ENCODE results near the gene IRF6. TPM values are rescaled to one million over a fixed set of nuclear protein-coding genes. Genes with fewer than 3 reads are reported as not detected.

Gene IRF6
- total RNA-seq, 1 experiment from 2014 or later, result 44.1 TPM

GRCh38 chr1:209807509-209807908 lies 1.6 kb upstream of the IRF6 start:
- no TSS peak for BruUV-seq (replicated peaks)
- intact Hi-C loops (cut with micrococcal nuclease; ENCODE audit: unreplicated experiment), result loop anchor here (2.0 kb wide), 1 partner anchor 15 kb away; no protein-coding TSS in a partner anchor
- H3K4me1 Mint-ChIP-seq (ENCODE audit: low read depth, unreplicated experiment), result peaks cover 48% of the 10 kb centered on the region
- H3K4me3 Mint-ChIP-seq (ENCODE audit: low read depth, unreplicated experiment), result no peak overlapping the region
- no peaks in the 10 kb centered on the region for H3K27me3 Mint-ChIP-seq (ENCODE audit: unreplicated experiment)
- TF ChIP-seq CTCF (IDR thresholded peaks at IDR 0.05; ENCODE audit: unreplicated experiment), result no peak
- no peaks in the 10 kb centered on the region for H3K9me3 Mint-ChIP-seq (ENCODE audit: low read depth, unreplicated experiment)
- DNase-seq, result no peak
- H3K27ac Mint-ChIP-seq (ENCODE audit: unreplicated experiment), result no peak overlapping the region
- H3K36me3 Mint-ChIP-seq (ENCODE audit: insufficient read depth, unreplicated experiment), result peaks cover 19% of the 10 kb centered on the region
- CTCF ChIA-PET, result interaction anchor here (0.6 to 2.0 kb wide), 9 partner anchors 14 to 437 kb away, joined by 3 to 12 read pairs (median 5); partner anchors contain the start of gene UTP25

- Mint-ChIP-seq H3K27ac (ENCODE audit: unreplicated experiment) (peak overlapping the region; percentile 90), H3K27me3 (ENCODE audit: unreplicated experiment) (no peaks in the 10 kb centered on the region), H3K4me1 (ENCODE audit: low read depth, unreplicated experiment) (peaks cover 55% of the 10 kb centered on the region), H3K4me3 (ENCODE audit: low read depth, unreplicated experiment) (peak overlapping the region; percentile 95), H3K36me3 (ENCODE audit: insufficient read depth, unreplicated experiment) (peaks cover 27% of the 10 kb centered on the region), H3K9me3 (ENCODE audit: low read depth, unreplicated experiment) (no peaks in the 10 kb centered on the region)
- intact Hi-C loops (cut with micrococcal nuclease; ENCODE audit: unreplicated experiment), result no loop called here
- CTCF ChIA-PET, result interaction anchor here (0.6 to 1.8 kb wide), 7 partner anchors 10 to 1866 kb away, joined by 3 to 13 read pairs (median 4); partner anchors contain the start of gene C1orf74
- TF ChIP-seq CTCF (IDR thresholded peaks at IDR 0.05; ENCODE audit: unreplicated experiment), result no peak
- TSS peak; percentile 30 for BruUV-seq (replicated peaks)
- DNase-seq, result peak; percentile 44
These were observed 581 bp downstream of the IRF6 start for GRCh38 chr1:209805341-209805781.

GRCh38 chr1:209803568-209803967 lies 2.4 kb downstream of the IRF6 start:
- no peak for TF ChIP-seq CTCF (IDR thresholded peaks at IDR 0.05; ENCODE audit: unreplicated experiment)
- no peak overlapping the region for H3K27ac Mint-ChIP-seq (ENCODE audit: unreplicated experiment)
- no peak overlapping the region for H3K4me3 Mint-ChIP-seq (ENCODE audit: low read depth, unreplicated experiment)
- DNase-seq, result no peak
- no peaks in the 10 kb centered on the region for H3K27me3 Mint-ChIP-seq (ENCODE audit: unreplicated experiment)
- H3K4me1 Mint-ChIP-seq (ENCODE audit: low read depth, unreplicated experiment), result peaks cover 45% of the 10 kb centered on the region
- no peaks in the 10 kb centered on the region for H3K9me3 Mint-ChIP-seq (ENCODE audit: low read depth, unreplicated experiment)
- CTCF ChIA-PET, result no interaction called here
- H3K36me3 Mint-ChIP-seq (ENCODE audit: insufficient read depth, unreplicated experiment), result peaks cover 32% of the 10 kb centered on the region
- no TSS peak for BruUV-seq (replicated peaks)
- intact Hi-C loops (cut with micrococcal nuclease; ENCODE audit: unreplicated experiment), result no loop called here

- H3K4me3 Mint-ChIP-seq (ENCODE audit: low read depth, unreplicated experiment), result no peak overlapping the region
- H3K9me3 Mint-ChIP-seq (ENCODE audit: low read depth, unreplicated experiment), result no peaks in the 10 kb centered on the region
- CTCF ChIA-PET, result no interaction called here
- no peaks in the 10 kb centered on the region for H3K27me3 Mint-ChIP-seq (ENCODE audit: unreplicated experiment)
- DNase-seq, result no peak
- TF ChIP-seq CTCF (IDR thresholded peaks at IDR 0.05; ENCODE audit: unreplicated experiment), result no peak
- no TSS peak for BruUV-seq (replicated peaks)
- peaks cover 40% of the 10 kb centered on the region for H3K36me3 Mint-ChIP-seq (ENCODE audit: insufficient read depth, unreplicated experiment)
- intact Hi-C loops (cut with micrococcal nuclease; ENCODE audit: unreplicated experiment), result no loop called here
- peaks cover 43% of the 10 kb centered on the region for H3K4me1 Mint-ChIP-seq (ENCODE audit: low read depth, unreplicated experiment)
- H3K27ac Mint-ChIP-seq (ENCODE audit: unreplicated experiment), result no peak overlapping the region
These were observed 3.2 kb downstream of the IRF6 start for GRCh38 chr1:209802780-209803152.
